ENCODE measurements around the gene APLP1.

GRCh38 chr19:35928507-35928906, 60.1 kb downstream of the APLP1 start:
- TF ChIP-seq EZH2 (optimal IDR thresholded peaks at IDR 0.05; ENCODE audit: low read depth, low read length) = no peak
- TF ChIP-seq CTCF (IDR thresholded peaks at IDR 0.05; ENCODE audit: low read length) = no peak
- no peak for TF ChIP-seq EZH2phosphoT487 (IDR thresholded peaks at IDR 0.05; ENCODE audit: low read length)
